Measurements from ENCODE around the gene SOX8. TPM values are rescaled to one million over a fixed set of nuclear protein-coding genes. Genes with fewer than 3 reads are reported as not detected.

The SOX8 gene
- total and polyA plus RNA-seq, 10 of the 15 experiments (the other 5 are each of a cell fraction or from before 2014, with no cell fraction given), result not detected

DNA sequence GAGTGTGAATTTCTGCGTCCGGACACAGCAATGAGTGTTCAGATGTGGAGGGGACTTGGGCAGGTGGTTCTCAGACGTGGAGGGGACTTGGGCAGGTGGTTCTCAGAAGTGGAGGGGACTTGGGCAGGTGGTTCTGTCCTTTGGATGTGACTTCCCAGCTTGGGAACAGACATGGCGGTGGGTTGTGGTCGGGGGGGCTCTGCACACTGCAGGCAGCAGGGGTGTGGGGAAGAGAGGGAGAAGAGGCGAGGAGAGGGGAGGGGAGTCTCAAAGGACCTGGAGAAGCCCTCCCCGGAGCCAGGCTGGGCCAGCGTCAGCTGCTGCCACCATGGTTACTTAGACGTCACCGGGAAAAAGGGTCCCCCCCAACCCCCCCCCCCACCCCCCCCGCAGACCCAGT, 9.8 kb downstream of the SOX8 start:
- Histone ChIP-seq H3K9me3 (replicated peaks; ENCODE audit: control insufficient read depth, insufficient read depth, low read length) (no peaks in the 10 kb centered on the region), H4K20me1 (ENCODE audit: control insufficient read depth, insufficient read depth) (no peaks in the 10 kb centered on the region), H3K4me3 (no peak overlapping the region), H3K9ac (ENCODE audit: control insufficient read depth, insufficient read depth, low read length) (no peak overlapping the region), H3K4me2 (ENCODE audit: control insufficient read depth, insufficient read depth) (no peak overlapping the region), H3K27me3 (replicated peaks in 1 of 2; ENCODE audit: control insufficient read depth in 2 of 2, insufficient read depth in 2 of 2, low read length in 1 of 2) (no peaks in the 10 kb centered on the region), H3K79me2 (ENCODE audit: control insufficient read depth, insufficient read depth, low read length) (no peaks in the 10 kb centered on the region), H3K4me1 (ENCODE audit: control insufficient read depth, insufficient read depth, low read length) (no peaks in the 10 kb centered on the region), H3K27ac (ENCODE audit: control insufficient read depth, insufficient read depth) (no peak overlapping the region), H2AFZ (ENCODE audit: control insufficient read depth, low read depth, low read length) (no peak overlapping the region), H3K36me3 (ENCODE audit: control insufficient read depth in 2 of 2, insufficient read depth in 2 of 2, low read length in 1 of 2) (no peaks in the 10 kb centered on the region)
- ChIA-PET CTCF (no interaction called here), POLR2A (no interaction called here), RAD21 (ENCODE audit: unreplicated experiment) (no interaction called here), SMC1A (ENCODE audit: uncharacterized antibody, unreplicated experiment) (no interaction called here)
- DNase-seq (ENCODE audit: low read depth, low spot score) (no peak), FAIRE-seq (no peak), ATAC-seq (no peak)
- in situ Hi-C loops (cut with MboI), result no loop called here
- intact Hi-C loops (cut with micrococcal nuclease; ENCODE audit: unreplicated experiment), result no loop called here
- TF ChIP-seq ZNF207 (IDR thresholded peaks at IDR 0.05; ENCODE audit: borderline replicate concordance), result no peak
- no peak for TF ChIP-seq FOXK2 (IDR thresholded peaks at IDR 0.05)
- TF ChIP-seq DPF2 (IDR thresholded peaks at IDR 0.05), result no peak
- TF ChIP-seq MTA2 (IDR thresholded peaks at IDR 0.05; ENCODE audit: low read depth), result no peak
- no peak for TF ChIP-seq MEF2B (IDR thresholded peaks at IDR 0.05; ENCODE audit: partially characterized antibody, poor library complexity, severe bottlenecking)
- TF ChIP-seq BCL3 (IDR thresholded peaks at IDR 0.05; ENCODE audit: borderline replicate concordance, insufficient read depth, low read depth, low read length, poor library complexity, severe bottlenecking), result no peak
- TF ChIP-seq SMAD1 (IDR thresholded peaks at IDR 0.05; ENCODE audit: low read depth, partially characterized antibody), result no peak
- no peak for TF ChIP-seq ETV6 (conservative IDR thresholded peaks at IDR 0.05 in 1 of 2, IDR thresholded peaks at IDR 0.05 in 1 of 2; ENCODE audit: borderline replicate concordance in 1 of 2, low read depth in 1 of 2)
- no peak for TF ChIP-seq TCF7 (IDR thresholded peaks at IDR 0.05; ENCODE audit: borderline replicate concordance)
- WGBS (ENCODE audit: insufficient coverage, insufficient replicate concordance, low lambda C conversion rate, missing lambda C conversion rate), result 56% methylated on average over 7 of the region's 11 CpGs
- no TSS peak for BruUV-seq (replicated peaks)

Measured in GM12878 (cell line).